C4-2B (cell line): ENCODE results near the gene DNAH14.

ENCODE experiments used
- CTCF ChIP-seq: fragments of 450-650 bp; conservative IDR thresholded peaks from 2 replicates; pipeline ENCODE4 v1.5.1; 2017; ENCODE audit warnings: mild to moderate bottlenecking
- ZFX ChIP-seq: fragments of 450-650 bp; IDR thresholded peaks from 2 replicates; pipeline ENCODE4 v1.6.1; 2017

- TF ChIP-seq CTCF, result no peak
- TF ChIP-seq ZFX, result no peak
Measured at GRCh38 chr1:225410036-225410435, 480.6 kb downstream of the DNAH14 start.
